A549 treated with ZK216348 at 1 μM for 4 hours (cell line): Measurements from ENCODE around the gene FOXO1. TPM values are rescaled to one million over a fixed set of nuclear protein-coding genes. Genes with fewer than 3 reads are reported as not detected.

Experiments
- total RNA-seq: library from RNA; stranded (reverse); fragments of 200-300 nt; extraction: Qiagen RNA extraction; gene quantifications from 5 replicates; pipeline ENCODE4 v1.2.3, GENCODE V29; 2022; ENCODE audit warnings: low read depth

FOXO1 gene
- total RNA-seq = 3.6 to 7.2 TPM (median 6.0 TPM) in 5 replicates

GRCh38 chr13:40666045-40666932 lies at the start of gene FOXO1:
Gene FOXO1, minus strand, starts transcription at chr13:40666641. Its CDS starts 429 bp downstream, at chr13:40666212.

Other genes with a start within 250 kb of the FOXO1 start
- gene MRPS31, start 104.5 kb upstream of the FOXO1 start, total RNA-seq = 12.7 to 17.7 TPM (median 13.7 TPM) in 5 replicates
- 14.0 to 20.1 TPM (median 16.3 TPM) in 5 replicates for gene SLC25A15, start 123.0 kb upstream of the FOXO1 start, total RNA-seq